ENCODE results near the gene ICA1. TPM values are rescaled to one million over a fixed set of nuclear protein-coding genes. Genes with fewer than 3 reads are reported as not detected.
"Not testable (repeated sequence)": the region's sequence is repeated elsewhere in the genome, so short reads cannot be mapped to it uniquely, and the experiment has no call there.

Gene ICA1
- total RNA-seq = 27.0 TPM

DNA sequence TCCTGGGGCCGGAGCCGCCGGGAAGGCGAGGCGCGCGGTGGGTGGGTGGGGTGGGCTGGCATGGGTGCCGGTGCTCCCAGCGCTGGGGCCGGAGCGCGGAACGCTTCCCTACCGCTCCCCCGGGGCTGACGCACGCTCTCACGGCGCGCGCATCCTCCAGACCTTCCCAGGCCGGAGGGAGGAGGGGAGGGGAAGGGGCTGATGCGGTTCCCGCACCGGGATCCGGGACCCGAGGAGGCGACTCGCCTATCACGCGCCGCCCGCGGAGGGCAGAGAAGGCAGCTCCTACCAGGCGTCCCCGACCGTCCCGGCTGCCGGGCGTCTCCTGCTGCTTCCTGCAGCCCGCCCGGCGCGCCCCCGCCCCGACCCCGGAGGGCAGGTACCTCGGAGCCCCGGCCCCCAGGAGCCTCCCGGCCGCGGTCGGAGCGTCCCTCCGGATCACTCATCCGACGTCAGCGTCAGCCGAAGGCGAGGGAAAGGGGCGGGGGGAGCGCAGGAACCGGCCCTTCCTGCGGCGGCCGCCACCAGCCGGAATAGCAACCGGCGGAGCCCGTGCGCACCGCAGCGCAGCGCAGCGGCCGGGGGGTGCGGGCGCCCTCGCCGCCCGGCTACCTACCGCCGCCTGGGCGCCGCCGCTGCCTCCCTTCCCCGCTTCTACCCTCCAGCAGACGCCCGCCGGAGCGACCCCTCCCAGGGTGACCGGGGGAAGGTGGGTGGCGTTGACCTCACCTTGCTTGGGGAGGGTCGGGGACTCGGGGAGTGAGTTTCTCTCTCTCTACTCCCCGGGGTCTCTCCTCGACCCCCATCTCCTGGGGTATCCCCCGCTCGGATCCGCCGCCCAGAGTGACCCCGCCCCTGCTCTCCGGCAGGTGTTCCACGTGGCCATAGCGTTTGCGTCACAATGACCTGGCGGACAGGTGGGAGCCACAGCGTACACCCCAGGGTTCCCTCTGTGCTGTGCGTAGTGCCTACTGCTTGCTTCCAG is at the start of gene ICA1:
TSS of gene ICA1 (minus strand) at position 457 of the 985 bp plus-strand sequence. CDS start 26,241 bp downstream, outside the sequence.
- intact Hi-C loops (cut with DNase I) = no loop called here
- ATAC-seq (peak; percentile 53), DNase-seq (ENCODE audit: low spot score) (peak; percentile 69)

DNA sequence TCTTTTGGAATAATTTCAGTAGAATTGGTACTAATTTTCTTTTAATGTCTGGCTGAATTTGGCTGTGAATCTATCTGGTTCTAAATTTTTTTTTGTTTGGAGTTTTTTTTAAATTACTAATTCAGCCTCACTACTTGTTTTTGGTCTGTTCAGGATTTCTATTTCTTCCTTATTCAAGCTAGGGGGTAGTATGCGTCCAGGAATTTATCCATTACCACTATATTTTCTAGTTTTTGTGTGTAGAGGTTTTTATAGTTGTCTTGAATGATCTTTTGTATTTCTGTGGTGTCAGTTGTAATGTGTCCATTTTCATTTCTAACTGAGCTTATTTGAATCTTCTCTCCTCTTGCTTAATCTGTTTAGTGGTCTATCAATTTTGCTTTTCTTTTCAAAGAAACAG is 48.9 kb upstream of the ICA1 start:
- ATAC-seq (no peak), DNase-seq (ENCODE audit: low spot score) (no peak)
- intact Hi-C loops (cut with DNase I) = no loop called here

DNA sequence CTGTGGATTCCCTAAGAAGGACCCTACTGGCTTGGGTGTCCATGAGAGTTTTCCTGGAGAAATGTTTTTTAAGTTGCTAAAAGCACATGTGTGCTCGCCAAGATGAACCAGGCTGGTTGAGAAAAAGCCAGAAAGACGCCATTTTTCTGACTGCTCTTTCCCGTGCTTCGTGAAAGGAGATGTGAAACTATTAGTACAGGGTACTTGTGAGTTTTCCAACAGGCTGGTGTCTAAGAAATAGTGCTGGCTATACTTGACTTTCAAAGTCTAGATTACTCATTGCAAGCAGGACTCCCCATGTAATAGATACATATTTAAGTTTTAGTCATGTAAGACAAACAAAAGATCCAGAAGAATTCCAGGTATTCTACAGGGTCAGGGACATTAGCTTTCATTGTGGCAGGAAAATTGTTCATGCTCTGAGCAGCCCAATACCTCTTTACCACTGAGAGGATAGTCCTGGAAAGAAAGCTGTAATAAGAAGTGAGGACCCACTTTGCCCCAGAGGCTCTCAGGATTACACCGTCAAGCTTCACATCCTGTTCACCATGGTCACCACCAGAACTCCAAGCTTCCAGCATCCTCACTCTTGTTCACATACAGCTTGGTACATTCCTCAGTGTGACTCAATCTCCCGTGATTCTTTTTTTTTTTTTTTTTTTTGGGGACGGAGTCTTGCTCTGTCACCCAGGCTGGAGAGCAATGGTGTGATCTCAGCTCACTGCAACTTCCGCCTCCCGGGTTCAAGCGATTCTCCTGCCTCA is 43.8 kb upstream of the ICA1 start:
- DNase-seq (ENCODE audit: low spot score) = no peak
- intact Hi-C loops (cut with DNase I) = no loop called here
- ATAC-seq = no peak

DNA sequence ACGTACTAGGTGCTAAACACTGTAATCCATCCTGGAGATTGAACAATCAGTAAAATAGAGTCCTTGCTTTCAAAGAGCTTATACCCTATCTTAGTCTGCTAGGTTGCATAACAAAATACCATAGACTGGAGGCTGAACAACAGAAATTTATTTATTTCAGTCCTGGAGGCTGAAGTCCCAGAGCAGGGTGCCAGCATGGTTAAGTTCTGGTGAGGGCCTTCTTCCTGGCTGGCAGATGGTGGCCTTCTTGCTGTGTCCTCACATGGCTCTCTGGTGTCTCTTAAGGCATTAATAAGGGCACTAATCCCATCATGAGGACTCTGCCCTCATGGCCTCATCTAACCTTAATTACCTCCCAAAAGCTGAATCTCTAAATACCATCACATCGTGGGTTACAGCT is 43.1 kb upstream of the ICA1 start:
- DNase-seq (ENCODE audit: low spot score) = no peak
- no peak for ATAC-seq
- intact Hi-C loops (cut with DNase I) = no loop called here

DNA sequence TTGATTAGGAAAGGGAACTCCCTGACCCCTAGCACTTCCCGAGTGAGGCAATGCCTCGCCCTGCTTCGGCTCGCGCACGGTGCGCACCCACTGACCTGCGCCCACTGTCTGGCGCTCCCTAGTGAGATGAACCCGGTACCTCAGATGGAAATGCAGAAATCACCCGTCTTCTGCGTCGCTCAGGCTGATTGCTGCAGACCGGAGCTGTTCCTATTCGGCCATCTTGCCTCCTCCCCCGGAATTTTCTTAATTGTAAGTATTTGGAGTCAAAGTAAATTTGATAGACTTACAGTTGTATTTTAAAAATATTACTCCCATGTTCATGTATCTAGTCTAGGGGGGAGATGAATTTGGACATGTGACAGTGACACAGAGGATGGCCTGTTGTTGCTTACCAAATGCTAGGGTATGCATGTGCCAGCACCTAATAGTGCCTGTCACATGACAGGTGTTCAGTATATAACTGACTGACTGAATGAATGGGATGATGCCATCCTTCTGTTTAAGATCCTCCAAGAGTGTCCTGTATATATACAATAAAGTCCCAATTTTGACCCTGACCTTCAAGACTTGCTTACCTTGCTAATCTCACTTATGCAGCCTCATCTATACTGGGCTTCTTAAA is 42.0 kb upstream of the ICA1 start:
- intact Hi-C loops (cut with DNase I) = no loop called here
- no peak for DNase-seq (ENCODE audit: low spot score)
- no peak for ATAC-seq

DNA sequence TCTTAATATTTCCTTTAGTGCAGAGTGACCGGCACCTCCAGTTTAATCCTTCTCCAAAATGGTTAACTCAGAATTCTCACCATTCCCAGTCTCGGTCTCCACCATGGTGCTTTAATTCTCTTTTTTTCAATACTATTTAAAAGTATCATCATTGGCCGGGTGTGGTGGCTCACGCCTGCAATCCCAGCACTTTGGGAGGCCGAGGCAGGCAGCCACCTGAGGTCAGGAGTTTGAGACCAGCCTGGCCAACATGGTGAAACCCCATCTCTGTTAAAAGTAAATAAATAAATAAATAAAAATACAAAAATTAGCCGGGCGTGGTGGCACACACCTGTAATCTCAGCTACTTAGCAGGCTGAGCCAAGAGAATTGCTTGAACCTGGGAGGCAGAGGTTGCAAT is 35.1 kb upstream of the ICA1 start:
- ATAC-seq; DNase-seq (ENCODE audit: low spot score); intact Hi-C loops (cut with DNase I): not testable (repeated sequence)

DNA sequence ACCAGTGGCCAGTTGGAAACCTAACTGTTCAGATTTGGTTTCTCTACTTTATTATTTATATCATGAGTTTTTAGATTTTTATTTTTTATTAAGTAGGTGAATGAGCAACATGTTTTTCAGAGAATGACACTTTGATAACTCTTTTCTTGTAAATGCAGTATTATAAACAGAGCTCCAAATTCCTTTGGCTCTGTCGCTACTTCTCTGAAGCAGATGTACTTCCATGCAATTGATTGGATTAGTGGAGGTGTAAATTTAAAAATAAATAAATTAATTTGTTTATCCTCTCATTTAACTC is 34.3 kb upstream of the ICA1 start:
- no peak for ATAC-seq
- no peak for DNase-seq (ENCODE audit: low spot score)
- intact Hi-C loops (cut with DNase I) = no loop called here

DNA sequence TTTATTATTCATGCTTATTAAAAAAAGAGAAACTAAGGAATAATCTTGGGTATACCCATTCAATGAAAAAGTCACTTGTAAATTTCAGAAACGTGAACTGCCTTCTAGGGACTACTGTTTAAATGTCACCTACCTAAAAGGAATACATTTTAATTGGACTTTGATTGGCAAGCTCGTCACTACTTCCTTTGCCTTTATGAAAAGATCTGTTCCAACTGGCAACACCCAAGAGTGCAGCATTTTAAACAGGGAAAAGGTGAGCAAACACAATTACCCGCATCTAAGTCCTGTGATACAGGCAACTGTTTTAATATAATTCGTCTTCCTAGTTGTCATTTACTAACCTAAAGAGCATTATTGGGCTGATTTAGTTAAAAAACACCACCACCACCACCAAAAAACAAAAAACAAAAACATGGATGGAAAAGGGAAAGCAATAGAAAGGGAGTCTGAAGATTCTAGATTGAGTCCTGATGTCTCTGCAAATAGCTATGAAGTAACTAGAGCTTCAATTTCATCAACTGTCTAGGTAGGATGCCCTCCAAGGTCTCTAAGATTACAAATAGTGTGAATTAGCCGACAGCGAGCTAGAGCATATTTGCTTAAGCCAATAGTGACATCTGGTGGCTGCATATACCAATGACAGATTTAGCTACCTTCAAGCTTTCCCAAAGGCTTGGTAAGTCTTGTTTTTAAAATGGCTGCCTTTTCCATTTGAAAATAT is 33.8 kb upstream of the ICA1 start:
- DNase-seq (ENCODE audit: low spot score) (no peak), ATAC-seq (peak; percentile 83)
- intact Hi-C loops (cut with DNase I) = no loop called here

DNA sequence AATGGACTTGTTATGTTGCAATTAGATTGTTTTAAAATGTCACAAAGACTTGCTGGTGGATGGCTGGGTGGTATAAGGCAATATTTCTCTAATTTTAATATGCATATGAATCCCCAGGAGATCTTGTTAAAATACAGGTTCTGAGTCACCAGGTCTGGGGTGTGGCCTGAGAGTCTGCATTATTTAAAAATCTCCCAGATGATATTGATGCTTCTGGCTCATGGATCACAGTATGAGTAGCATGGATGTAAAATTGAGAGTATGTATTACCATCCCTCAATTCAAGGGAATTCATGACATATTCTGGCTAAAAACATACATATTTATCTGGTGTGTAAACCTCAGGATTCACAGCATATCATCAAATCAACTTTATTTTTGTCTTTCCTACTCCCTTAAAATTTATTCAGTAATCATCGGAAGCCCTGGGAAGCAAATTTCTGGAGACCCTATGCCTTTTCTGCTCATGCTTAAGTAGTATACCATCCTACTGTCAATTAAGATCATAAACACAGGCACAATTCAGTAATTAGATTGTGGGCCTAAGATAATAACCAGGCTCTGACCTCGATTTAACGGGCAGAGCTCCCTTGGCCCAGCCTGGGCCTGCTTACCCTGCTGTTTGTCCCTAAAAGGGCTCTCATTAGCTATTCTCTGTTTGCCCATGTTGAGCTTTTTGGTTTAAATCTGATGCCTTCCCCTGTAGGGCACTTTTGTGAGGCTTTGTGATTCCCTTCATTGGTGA is 29.6 kb upstream of the ICA1 start:
- no peak for DNase-seq (ENCODE audit: low spot score)
- ATAC-seq = no peak
- intact Hi-C loops (cut with DNase I) = no loop called here

DNA sequence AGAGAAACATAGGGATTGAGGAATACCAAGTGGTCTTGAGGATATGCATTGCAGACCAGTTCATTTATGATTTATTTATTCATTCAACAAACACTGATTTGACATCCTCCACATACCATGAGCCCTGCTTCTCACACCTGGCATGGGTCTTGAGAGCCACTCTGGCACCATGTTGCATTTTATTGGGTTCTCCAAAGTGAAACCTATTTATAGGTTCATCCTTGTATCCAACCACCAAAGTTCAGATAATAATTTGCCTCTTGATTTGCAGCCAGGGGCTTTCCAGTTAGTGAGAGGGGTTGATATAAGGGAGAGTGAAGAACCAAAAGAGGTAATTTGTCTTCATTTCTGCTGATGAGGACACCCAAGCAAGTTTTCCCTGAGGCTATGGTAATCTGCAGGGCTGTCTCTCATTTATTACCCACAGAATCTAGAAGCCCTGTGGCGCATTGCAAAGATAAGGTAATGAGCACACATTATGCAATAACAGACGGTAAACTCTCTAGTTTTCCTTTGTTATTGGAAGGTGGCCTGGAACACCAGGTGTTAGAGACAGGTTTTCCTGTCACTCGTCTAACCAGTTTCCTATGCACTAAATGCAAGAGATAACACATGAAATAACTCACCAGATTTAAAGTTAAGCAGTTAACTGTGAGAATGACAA is 28.8 kb upstream of the ICA1 start:
- DNase-seq (ENCODE audit: low spot score) = no peak
- no peak for ATAC-seq
- intact Hi-C loops (cut with DNase I) = no loop called here

DNA sequence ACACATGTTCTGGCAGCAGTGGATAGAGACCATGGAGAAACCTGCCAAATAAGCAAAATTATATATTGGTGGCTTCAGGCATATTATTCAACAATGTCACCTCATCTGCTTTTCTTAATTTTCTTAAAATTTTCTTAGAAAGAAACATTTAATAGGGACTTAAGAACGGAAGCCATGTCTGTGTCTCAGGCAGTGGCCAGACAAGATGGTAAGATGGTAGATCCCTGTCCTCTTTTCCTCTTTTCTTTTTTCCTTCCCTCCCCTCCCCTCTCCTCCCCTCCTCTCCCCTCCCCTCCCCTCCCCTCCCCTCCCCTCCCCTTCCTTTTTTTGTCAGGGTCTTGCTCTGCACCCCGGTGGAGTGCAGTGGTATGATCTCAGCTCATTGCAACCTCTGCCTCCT is 24.2 kb upstream of the ICA1 start:
- intact Hi-C loops (cut with DNase I) = no loop called here
- no peak for DNase-seq (ENCODE audit: low spot score)
- no peak for ATAC-seq

DNA sequence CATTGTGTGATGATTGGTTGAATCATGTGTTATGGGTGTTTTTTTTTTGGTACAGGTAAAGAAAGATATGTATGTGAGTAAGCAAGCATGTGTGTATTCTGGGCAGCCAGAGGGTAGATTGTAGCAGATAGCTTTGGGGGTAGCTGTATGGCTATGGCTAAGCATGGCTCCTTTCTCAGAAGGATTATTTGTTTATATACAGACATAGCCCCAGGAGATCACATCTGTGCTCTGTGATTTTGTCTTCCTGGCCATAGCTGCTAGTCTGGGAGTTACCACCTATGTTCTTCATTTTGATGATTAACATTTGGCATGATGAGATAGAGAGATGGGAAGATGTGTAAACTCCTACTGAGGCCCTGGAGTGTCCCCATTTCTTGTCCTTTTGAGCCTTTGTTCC is 23.2 kb upstream of the ICA1 start:
- DNase-seq (ENCODE audit: low spot score) (no peak), ATAC-seq (no peak)
- intact Hi-C loops (cut with DNase I) = no loop called here

DNA sequence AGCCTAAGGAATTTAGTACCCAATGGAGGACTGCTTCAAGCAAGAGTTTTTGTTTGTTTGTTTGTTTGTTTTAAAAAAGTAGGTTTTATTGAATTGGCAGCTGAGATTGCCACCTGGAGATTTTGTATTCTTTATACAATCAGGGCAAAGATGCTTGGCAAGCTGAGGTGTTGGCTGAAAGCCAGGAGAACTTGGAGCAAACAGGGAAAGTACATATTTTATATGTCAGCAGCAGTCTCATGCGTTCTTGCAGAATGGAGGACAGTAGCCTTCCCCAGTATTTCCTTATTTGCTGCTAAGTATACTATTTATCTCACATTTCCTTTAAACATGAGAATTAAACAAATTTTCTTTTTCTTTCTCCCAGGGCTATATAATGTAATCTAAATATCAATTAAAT is 22.6 kb upstream of the ICA1 start:
- intact Hi-C loops (cut with DNase I) = no loop called here
- no peak for ATAC-seq
- no peak for DNase-seq (ENCODE audit: low spot score)

DNA sequence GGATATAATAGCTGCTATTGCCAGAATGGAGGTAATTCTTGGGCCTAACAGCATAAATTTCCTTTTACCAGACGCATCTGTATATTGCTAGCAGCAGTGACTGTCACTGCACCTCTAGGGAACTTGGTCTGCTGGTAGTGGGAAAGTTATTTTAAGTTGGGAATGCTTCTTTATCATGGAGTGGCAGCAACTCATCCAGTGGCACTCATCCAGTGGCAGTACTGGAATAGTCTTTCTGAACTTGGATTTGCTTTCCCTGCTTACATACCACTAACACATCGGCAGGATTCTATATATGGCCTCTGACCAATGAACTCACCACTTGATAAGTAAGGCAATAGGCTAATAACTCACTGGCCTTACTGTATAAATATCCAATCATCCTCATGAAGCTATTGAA is 22.0 kb upstream of the ICA1 start:
- no peak for DNase-seq (ENCODE audit: low spot score)
- no peak for ATAC-seq
- intact Hi-C loops (cut with DNase I) = no loop called here

DNA sequence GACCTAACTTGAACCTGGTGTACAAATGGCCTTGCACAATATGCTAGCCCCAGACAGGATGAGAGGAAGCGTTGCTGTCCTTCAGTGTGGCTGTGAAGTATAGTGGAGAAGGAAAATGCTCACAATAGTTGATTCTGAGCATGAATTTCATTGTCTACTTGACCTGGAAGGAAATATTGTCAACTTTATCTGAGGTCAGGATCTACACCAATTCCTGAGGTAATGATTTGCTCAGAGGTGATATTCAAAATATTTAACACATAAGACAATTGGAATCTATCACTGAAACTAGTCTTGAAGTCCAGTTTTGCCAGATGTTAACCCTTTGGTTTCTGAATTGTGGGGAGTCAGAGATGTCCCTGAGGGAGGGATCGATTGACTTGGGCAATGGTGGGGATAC is 20.9 kb upstream of the ICA1 start:
- no peak for ATAC-seq
- no peak for DNase-seq (ENCODE audit: low spot score)
- intact Hi-C loops (cut with DNase I) = no loop called here

DNA sequence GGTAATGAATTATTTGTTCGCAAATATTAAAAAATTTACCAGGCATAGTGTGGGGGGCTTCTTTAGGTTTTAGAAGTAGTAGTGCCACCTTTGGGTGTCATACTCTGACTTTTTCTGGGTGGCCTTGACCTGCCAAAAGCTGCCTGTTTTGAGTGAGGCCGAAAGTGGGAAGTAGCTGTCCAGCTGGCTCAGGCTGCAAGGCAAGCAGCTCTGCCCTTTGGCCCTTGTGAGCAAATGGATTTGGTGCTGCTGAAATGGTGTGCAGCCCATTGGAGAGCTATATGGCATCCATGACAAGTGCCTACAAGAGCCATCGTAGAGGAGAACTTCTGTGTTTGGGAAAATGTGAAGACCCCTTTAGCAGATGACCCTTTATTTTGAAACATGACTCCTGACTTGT is 20.2 kb upstream of the ICA1 start:
- DNase-seq (ENCODE audit: low spot score) (no peak), ATAC-seq (no peak)
- intact Hi-C loops (cut with DNase I) = no loop called here

DNA sequence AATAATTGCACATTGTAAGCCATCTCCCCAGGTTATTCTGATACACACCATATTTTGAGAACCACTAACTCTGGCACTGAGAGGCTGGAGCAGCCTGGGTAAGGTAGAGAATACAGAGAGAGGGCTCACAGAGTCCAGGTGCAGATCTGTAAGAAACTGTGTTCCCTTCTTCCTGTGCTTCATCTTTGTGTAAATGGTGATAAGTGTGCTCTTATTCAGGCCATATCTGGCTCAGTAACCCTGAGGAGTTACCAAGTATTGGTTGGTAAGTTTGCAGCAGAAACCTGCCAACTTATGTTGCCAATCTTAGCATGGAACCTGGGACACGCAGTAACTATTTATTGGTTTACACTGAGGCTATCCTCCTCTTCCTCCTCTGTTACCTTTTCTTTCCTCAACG is 16.2 kb upstream of the ICA1 start:
- ATAC-seq = no peak
- no peak for DNase-seq (ENCODE audit: low spot score)
- intact Hi-C loops (cut with DNase I) = no loop called here

DNA sequence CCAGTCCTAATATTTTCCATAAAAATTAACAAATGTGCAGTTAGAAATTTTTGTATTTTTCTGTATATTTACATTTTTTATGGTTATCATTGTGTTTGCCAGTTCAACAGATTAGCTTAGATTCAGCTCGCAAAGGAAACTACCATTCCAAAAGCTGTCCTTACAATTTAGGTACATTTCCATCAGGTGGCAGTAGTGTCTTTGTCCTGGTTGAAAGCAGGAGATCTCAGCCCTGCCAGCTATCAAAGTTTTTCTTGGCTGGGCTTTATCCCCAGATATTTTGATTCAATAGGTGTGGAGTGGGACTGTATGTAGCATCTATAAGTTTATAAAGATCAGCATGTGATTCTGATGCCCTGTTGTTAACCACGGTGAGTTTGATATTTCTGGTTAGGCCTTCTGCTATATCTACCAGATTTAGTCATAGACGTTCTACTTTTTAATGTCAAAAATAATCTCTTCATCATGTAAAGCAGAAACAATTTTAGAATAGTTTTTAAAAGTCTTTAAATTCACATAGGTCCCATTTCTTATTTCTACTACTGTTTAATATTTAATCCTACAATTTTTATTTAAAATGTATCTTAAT is 15.5 kb upstream of the ICA1 start:
- no peak for DNase-seq (ENCODE audit: low spot score)
- intact Hi-C loops (cut with DNase I) = no loop called here

More for the DNA sequence above, 15.5 kb upstream of the ICA1 start:
- ATAC-seq = no peak

Measured in sciatic nerve (tissue), 2 donors.